WTC11 (cell line): ENCODE data around the gene CENPF.

ENCODE experiments used
- NFYB ChIP-seq: sonication (generic); formaldehyde crosslinking; conservative IDR thresholded peaks from 2 replicates; pipeline ENCODE4 v1.8.0; 2022; ENCODE audit warnings: low read depth, missing genetic modification reagents
- SMAD4 ChIP-seq: sonication (generic); formaldehyde crosslinking; IDR thresholded peaks from 2 replicates; pipeline ENCODE4 v1.8.0; 2022; ENCODE audit warnings: mild to moderate bottlenecking, missing genetic modification reagents
- TCF7 ChIP-seq: sonication (generic); formaldehyde crosslinking; IDR thresholded peaks from 2 replicates; pipeline ENCODE4 v1.8.0; 2022; ENCODE audit warnings: mild to moderate bottlenecking, low read depth, missing genetic modification reagents, moderate library complexity
- TEAD4 ChIP-seq: sonication (generic); formaldehyde crosslinking; IDR thresholded peaks from 2 replicates; pipeline ENCODE4 v1.8.0; 2022; ENCODE audit warnings: mild to moderate bottlenecking, missing genetic modification reagents
- ZNF121 ChIP-seq: sonication (generic); formaldehyde crosslinking; IDR thresholded peaks from 2 replicates; pipeline ENCODE4 v1.8.0; 2023; ENCODE audit warnings: missing genetic modification reagents
- TF ChIP-seq, protein P1 (sequence below): fragments of 200-600 bp; IDR thresholded peaks from 2 replicates; pipeline ENCODE4 v1.8.0; 2022; ENCODE audit warnings: antibody characterized with exemption
- TF ChIP-seq, protein P2 (sequence below): sonication (generic); formaldehyde crosslinking; IDR thresholded peaks from 2 replicates; pipeline ENCODE4 v1.8.0; 2022; ENCODE audit warnings: mild to moderate bottlenecking, missing genetic modification reagents
- TF ChIP-seq, protein P3 (sequence below): sonication (generic); formaldehyde crosslinking; conservative IDR thresholded peaks from 2 replicates; pipeline ENCODE4 v1.8.1; 2023; ENCODE audit warnings: mild to moderate bottlenecking, low read depth, missing genetic modification reagents, moderate library complexity
- TF ChIP-seq, protein P4 (sequence below): sonication (generic); formaldehyde crosslinking; IDR thresholded peaks from 2 replicates; pipeline ENCODE4 v1.8.1; 2023; ENCODE audit warnings: mild to moderate bottlenecking, missing genetic modification reagents, moderate library complexity
- TF ChIP-seq, protein P5 (sequence below): sonication (generic); formaldehyde crosslinking; IDR thresholded peaks from 2 replicates; pipeline ENCODE4 v1.8.1; 2022; ENCODE audit warnings: mild to moderate bottlenecking, moderate library complexity, missing genetic modification reagents

DNA sequence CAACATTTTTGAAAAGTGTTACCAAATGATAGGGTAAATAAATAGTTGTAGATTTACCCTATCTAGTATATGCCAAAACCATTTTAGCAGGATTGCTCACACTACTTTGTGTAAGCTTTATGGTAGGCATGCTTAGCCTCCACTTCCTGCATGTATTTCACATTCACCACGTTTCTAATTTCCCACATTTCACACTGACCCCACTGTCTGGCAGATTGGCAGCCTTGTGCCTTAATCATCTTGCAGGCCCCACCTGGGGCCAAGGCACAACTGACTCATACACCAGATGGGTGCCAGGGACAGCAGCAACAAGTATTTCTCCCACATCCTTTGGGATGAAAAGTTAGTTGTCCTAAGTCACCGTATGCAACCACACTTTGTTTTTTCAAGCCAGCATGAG, 21.2 kb upstream of the CENPF start:
- TF ChIP-seq, protein P1, sequence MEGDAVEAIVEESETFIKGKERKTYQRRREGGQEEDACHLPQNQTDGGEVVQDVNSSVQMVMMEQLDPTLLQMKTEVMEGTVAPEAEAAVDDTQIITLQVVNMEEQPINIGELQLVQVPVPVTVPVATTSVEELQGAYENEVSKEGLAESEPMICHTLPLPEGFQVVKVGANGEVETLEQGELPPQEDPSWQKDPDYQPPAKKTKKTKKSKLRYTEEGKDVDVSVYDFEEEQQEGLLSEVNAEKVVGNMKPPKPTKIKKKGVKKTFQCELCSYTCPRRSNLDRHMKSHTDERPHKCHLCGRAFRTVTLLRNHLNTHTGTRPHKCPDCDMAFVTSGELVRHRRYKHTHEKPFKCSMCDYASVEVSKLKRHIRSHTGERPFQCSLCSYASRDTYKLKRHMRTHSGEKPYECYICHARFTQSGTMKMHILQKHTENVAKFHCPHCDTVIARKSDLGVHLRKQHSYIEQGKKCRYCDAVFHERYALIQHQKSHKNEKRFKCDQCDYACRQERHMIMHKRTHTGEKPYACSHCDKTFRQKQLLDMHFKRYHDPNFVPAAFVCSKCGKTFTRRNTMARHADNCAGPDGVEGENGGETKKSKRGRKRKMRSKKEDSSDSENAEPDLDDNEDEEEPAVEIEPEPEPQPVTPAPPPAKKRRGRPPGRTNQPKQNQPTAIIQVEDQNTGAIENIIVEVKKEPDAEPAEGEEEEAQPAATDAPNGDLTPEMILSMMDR = no peak
- TF ChIP-seq TEAD4 = no peak
- TF ChIP-seq TCF7 (CRISPR knock-in tag) = no peak
- TF ChIP-seq, protein P2, sequence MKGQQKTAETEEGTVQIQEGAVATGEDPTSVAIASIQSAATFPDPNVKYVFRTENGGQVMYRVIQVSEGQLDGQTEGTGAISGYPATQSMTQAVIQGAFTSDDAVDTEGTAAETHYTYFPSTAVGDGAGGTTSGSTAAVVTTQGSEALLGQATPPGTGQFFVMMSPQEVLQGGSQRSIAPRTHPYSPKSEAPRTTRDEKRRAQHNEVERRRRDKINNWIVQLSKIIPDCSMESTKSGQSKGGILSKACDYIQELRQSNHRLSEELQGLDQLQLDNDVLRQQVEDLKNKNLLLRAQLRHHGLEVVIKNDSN = no peak
- TF ChIP-seq, protein P3, sequence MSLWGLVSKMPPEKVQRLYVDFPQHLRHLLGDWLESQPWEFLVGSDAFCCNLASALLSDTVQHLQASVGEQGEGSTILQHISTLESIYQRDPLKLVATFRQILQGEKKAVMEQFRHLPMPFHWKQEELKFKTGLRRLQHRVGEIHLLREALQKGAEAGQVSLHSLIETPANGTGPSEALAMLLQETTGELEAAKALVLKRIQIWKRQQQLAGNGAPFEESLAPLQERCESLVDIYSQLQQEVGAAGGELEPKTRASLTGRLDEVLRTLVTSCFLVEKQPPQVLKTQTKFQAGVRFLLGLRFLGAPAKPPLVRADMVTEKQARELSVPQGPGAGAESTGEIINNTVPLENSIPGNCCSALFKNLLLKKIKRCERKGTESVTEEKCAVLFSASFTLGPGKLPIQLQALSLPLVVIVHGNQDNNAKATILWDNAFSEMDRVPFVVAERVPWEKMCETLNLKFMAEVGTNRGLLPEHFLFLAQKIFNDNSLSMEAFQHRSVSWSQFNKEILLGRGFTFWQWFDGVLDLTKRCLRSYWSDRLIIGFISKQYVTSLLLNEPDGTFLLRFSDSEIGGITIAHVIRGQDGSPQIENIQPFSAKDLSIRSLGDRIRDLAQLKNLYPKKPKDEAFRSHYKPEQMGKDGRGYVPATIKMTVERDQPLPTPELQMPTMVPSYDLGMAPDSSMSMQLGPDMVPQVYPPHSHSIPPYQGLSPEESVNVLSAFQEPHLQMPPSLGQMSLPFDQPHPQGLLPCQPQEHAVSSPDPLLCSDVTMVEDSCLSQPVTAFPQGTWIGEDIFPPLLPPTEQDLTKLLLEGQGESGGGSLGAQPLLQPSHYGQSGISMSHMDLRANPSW (CRISPR knock-in tag) = no peak
- TF ChIP-seq NFYB = no peak
- TF ChIP-seq, protein P4, sequence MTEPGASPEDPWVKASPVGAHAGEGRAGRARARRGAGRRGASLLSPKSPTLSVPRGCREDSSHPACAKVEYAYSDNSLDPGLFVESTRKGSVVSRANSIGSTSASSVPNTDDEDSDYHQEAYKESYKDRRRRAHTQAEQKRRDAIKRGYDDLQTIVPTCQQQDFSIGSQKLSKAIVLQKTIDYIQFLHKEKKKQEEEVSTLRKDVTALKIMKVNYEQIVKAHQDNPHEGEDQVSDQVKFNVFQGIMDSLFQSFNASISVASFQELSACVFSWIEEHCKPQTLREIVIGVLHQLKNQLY (CRISPR knock-in tag) = no peak
- no peak for TF ChIP-seq SMAD4 (CRISPR knock-in tag)
- TF ChIP-seq, protein P5, sequence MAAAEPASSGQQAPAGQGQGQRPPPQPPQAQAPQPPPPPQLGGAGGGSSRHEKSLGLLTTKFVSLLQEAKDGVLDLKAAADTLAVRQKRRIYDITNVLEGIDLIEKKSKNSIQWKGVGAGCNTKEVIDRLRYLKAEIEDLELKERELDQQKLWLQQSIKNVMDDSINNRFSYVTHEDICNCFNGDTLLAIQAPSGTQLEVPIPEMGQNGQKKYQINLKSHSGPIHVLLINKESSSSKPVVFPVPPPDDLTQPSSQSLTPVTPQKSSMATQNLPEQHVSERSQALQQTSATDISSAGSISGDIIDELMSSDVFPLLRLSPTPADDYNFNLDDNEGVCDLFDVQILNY (CRISPR knock-in tag) = no peak
- no peak for TF ChIP-seq ZNF121 (CRISPR knock-in tag)
